ENCODE measurements around the gene MINK1.

- TF ChIP-seq CTCF (conservative IDR thresholded peaks at IDR 0.05) (no peak), EZH2 (IDR thresholded peaks at IDR 0.05; ENCODE audit: low read depth) (no peak)
Observed at GRCh38 chr17:4879601-4880000, 46.5 kb downstream of the MINK1 start.

Data from PC-9 (cell line).